ENCODE results near the gene TMEM108. TPM values are rescaled to one million over a fixed set of nuclear protein-coding genes. Genes with fewer than 3 reads are reported as not detected.

TMEM108 gene
- total and polyA plus RNA-seq, 3 donors from 2014 or later = 13.9 to 44.3 (median 16.1) TPM

- no peaks in the 10 kb centered on the region for H3K4me1 ChIP-seq
- no peak for DNase-seq
- H3K27me3 ChIP-seq = no peaks in the 10 kb centered on the region
- TF ChIP-seq POLR2A (IDR thresholded peaks at IDR 0.05) (no peak), CTCF (IDR thresholded peaks at IDR 0.05) (no peak)
- H3K4me3 ChIP-seq = no peak overlapping the region
- H3K36me3 ChIP-seq (ENCODE audit: low read depth, missing control alignments) = no peaks in the 10 kb centered on the region
- H3K27ac ChIP-seq = no peak overlapping the region
- H3K9me3 ChIP-seq = no peaks in the 10 kb centered on the region
- intact Hi-C loops (cut with DNase I; ENCODE audit: low total_unique reads) = no loop called here
- WGBS, 2 donors = 77 to 100% methylated on average over 2 of the region's 2 CpGs
Measured at GRCh38 chr3:133254151-133254550, 216.0 kb downstream of the TMEM108 start.

- no peak for DNase-seq
- no peak overlapping the region for H3K4me3 ChIP-seq
- no peaks in the 10 kb centered on the region for H3K9me3 ChIP-seq
- intact Hi-C loops (cut with DNase I; ENCODE audit: low total_unique reads) = no loop called here
- H3K27ac ChIP-seq = no peak overlapping the region
- WGBS, 2 donors = 84 to 89% methylated on average over 1 of the region's 1 CpG
- H3K36me3 ChIP-seq (ENCODE audit: low read depth, missing control alignments) = no peaks in the 10 kb centered on the region
- no peaks in the 10 kb centered on the region for H3K27me3 ChIP-seq
- no peaks in the 10 kb centered on the region for H3K4me1 ChIP-seq
- TF ChIP-seq POLR2A (IDR thresholded peaks at IDR 0.05) = no peak
- TF ChIP-seq CTCF (IDR thresholded peaks at IDR 0.05) = no peak
Measured at GRCh38 chr3:133254716-133255115, 216.5 kb downstream of the TMEM108 start.

- Histone ChIP-seq H3K4me1 (no peaks in the 10 kb centered on the region), H3K9me3 (no peaks in the 10 kb centered on the region), H3K27ac (no peak overlapping the region), H3K4me3 (no peak overlapping the region), H3K36me3 (ENCODE audit: low read depth, missing control alignments) (no peaks in the 10 kb centered on the region), H3K27me3 (no peaks in the 10 kb centered on the region)
- TF ChIP-seq CTCF (IDR thresholded peaks at IDR 0.05) = no peak
- TF ChIP-seq POLR2A (IDR thresholded peaks at IDR 0.05) = no peak
- no peak for DNase-seq
- intact Hi-C loops (cut with DNase I; ENCODE audit: low total_unique reads) = no loop called here
- WGBS, 2 donors = 44 to 51% methylated on average over 4 of the region's 4 CpGs
Measured at GRCh38 chr3:133256787-133257483, 218.7 kb downstream of the TMEM108 start.

GRCh38 chr3:133258358-133258757, 220.2 kb downstream of the TMEM108 start:
- Histone ChIP-seq H3K4me3 (no peak overlapping the region), H3K4me1 (no peaks in the 10 kb centered on the region), H3K27me3 (no peaks in the 10 kb centered on the region), H3K9me3 (no peaks in the 10 kb centered on the region), H3K27ac (no peak overlapping the region), H3K36me3 (ENCODE audit: low read depth, missing control alignments) (no peaks in the 10 kb centered on the region)
- intact Hi-C loops (cut with DNase I; ENCODE audit: low total_unique reads) = no loop called here
- no peak for TF ChIP-seq POLR2A (IDR thresholded peaks at IDR 0.05)
- TF ChIP-seq CTCF (IDR thresholded peaks at IDR 0.05) = no peak
- DNase-seq = no peak
- 58 to 82% methylated on average over 1 of the region's 1 CpG for WGBS, 2 donors

- Histone ChIP-seq H3K4me3 (no peak overlapping the region), H3K9me3 (no peaks in the 10 kb centered on the region), H3K27ac (no peak overlapping the region), H3K27me3 (no peaks in the 10 kb centered on the region), H3K4me1 (no peaks in the 10 kb centered on the region), H3K36me3 (ENCODE audit: low read depth, missing control alignments) (no peaks in the 10 kb centered on the region)
- 64 to 92% methylated on average over 4 of the region's 4 CpGs for WGBS, 2 donors
- no peak for DNase-seq
- intact Hi-C loops (cut with DNase I; ENCODE audit: low total_unique reads) = no loop called here
- TF ChIP-seq CTCF (IDR thresholded peaks at IDR 0.05) (no peak), POLR2A (IDR thresholded peaks at IDR 0.05) (no peak)
Measured at GRCh38 chr3:133259767-133260166, 221.6 kb downstream of the TMEM108 start.
